Measurements from ENCODE around the gene ZNF423.

The ZNF423 gene

GRCh38 chr16:49849754-49850108 is 6.2 kb downstream of the ZNF423 start:
- DNase-seq (ENCODE audit: low read depth in 4 of 4, low spot score in 1 of 4): no peak

GRCh38 chr16:49849037-49849753 is 6.7 kb downstream of the ZNF423 start:
- DNase-seq (ENCODE audit: low read depth in 4 of 4, low spot score in 1 of 4): no peak

- DNase-seq (ENCODE audit: low read depth in 4 of 4, low spot score in 1 of 4): no peak
Observed at GRCh38 chr16:49848530-49848929, 7.4 kb downstream of the ZNF423 start.

- DNase-seq (ENCODE audit: low read depth in 4 of 4, low spot score in 1 of 4): no peak
Observed at GRCh38 chr16:49846800-49847199, 9.1 kb downstream of the ZNF423 start.

- no peak for DNase-seq (ENCODE audit: low read depth in 4 of 4, low spot score in 1 of 4)
Observed at GRCh38 chr16:49844359-49844758, 11.6 kb downstream of the ZNF423 start.

- no peak for DNase-seq (ENCODE audit: low read depth in 4 of 4, low spot score in 1 of 4)
Observed at GRCh38 chr16:49843758-49844157, 12.2 kb downstream of the ZNF423 start.

GRCh38 chr16:49842972-49843371 is 12.9 kb downstream of the ZNF423 start:
- DNase-seq (ENCODE audit: low read depth in 4 of 4, low spot score in 1 of 4): no peak

- DNase-seq (ENCODE audit: low read depth in 4 of 4, low spot score in 1 of 4): no peak
Observed at GRCh38 chr16:49839017-49839825, 16.7 kb downstream of the ZNF423 start.

GRCh38 chr16:49838441-49839016 is 17.4 kb downstream of the ZNF423 start:
- no peak for DNase-seq (ENCODE audit: low read depth in 4 of 4, low spot score in 1 of 4)

- no peak for DNase-seq (ENCODE audit: low read depth in 4 of 4, low spot score in 1 of 4)
Observed at GRCh38 chr16:49837688-49838410, 18.1 kb downstream of the ZNF423 start.

GRCh38 chr16:49836668-49837067 is 19.2 kb downstream of the ZNF423 start:
- DNase-seq (ENCODE audit: low read depth in 4 of 4, low spot score in 1 of 4): no peak

- DNase-seq (ENCODE audit: low read depth in 4 of 4, low spot score in 1 of 4): no peak
Observed at GRCh38 chr16:49836218-49836617, 19.7 kb downstream of the ZNF423 start.

- DNase-seq (ENCODE audit: low read depth in 4 of 4, low spot score in 1 of 4): no peak
Observed at GRCh38 chr16:49835161-49835777, 20.6 kb downstream of the ZNF423 start.

GRCh38 chr16:49834531-49835151 is 21.3 kb downstream of the ZNF423 start:
- DNase-seq (ENCODE audit: low read depth in 4 of 4, low spot score in 1 of 4): no peak

- DNase-seq (ENCODE audit: low read depth in 4 of 4, low spot score in 1 of 4): no peak
Observed at GRCh38 chr16:49833796-49834530, 21.9 kb downstream of the ZNF423 start.

GRCh38 chr16:49833085-49833484 is 22.8 kb downstream of the ZNF423 start:
- DNase-seq (ENCODE audit: low read depth in 4 of 4, low spot score in 1 of 4): no peak

- DNase-seq (ENCODE audit: low read depth in 4 of 4, low spot score in 1 of 4): no peak
Observed at GRCh38 chr16:49832177-49832576, 23.7 kb downstream of the ZNF423 start.

- no peak for DNase-seq (ENCODE audit: low read depth in 4 of 4, low spot score in 1 of 4)
Observed at GRCh38 chr16:49830873-49831272, 25.0 kb downstream of the ZNF423 start.

GRCh38 chr16:49828533-49829267 is 27.2 kb downstream of the ZNF423 start:
- no peak for DNase-seq (ENCODE audit: low read depth in 4 of 4, low spot score in 1 of 4)

Measured in stimulated activated CD4-positive, alpha-beta T cell treated with anti-CD3 and anti-CD28 coated beads, Interleukin-1b, Interleukin-23, amount 100 ng/mL, for 24 hours (primary cell).